ENCODE data around the gene KIAA0232.

DNA sequence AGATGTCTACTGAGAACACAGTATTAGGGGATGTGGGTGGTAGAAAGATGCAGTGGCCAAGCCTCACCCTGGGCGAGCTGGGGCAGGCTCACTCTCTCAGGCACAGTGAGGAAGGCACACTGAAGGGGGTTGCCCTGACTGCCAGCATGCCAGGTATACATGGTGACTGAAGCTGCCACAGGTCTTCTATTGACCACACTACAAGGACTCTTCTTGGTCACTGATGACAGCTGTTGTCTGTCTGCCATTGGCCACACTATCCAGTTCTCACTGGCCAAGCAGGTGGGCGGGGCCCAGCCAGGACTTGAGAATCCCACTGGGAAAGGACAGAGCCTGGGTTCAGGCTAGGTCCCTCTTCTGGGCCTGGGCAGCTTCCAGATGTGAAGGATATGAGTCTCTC, 87.4 kb downstream of the KIAA0232 start:
- TF ChIP-seq, protein P1, sequence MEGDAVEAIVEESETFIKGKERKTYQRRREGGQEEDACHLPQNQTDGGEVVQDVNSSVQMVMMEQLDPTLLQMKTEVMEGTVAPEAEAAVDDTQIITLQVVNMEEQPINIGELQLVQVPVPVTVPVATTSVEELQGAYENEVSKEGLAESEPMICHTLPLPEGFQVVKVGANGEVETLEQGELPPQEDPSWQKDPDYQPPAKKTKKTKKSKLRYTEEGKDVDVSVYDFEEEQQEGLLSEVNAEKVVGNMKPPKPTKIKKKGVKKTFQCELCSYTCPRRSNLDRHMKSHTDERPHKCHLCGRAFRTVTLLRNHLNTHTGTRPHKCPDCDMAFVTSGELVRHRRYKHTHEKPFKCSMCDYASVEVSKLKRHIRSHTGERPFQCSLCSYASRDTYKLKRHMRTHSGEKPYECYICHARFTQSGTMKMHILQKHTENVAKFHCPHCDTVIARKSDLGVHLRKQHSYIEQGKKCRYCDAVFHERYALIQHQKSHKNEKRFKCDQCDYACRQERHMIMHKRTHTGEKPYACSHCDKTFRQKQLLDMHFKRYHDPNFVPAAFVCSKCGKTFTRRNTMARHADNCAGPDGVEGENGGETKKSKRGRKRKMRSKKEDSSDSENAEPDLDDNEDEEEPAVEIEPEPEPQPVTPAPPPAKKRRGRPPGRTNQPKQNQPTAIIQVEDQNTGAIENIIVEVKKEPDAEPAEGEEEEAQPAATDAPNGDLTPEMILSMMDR (IDR thresholded peaks at IDR 0.05; ENCODE audit: insufficient read depth, low read length, poor library complexity, severe bottlenecking) = no peak
- TF ChIP-seq EZH2phosphoT487 (conservative IDR thresholded peaks at IDR 0.05; ENCODE audit: low read length) = no peak

All from SU-DHL-6 (cell line).